PC-3 (cell line): Measurements from ENCODE around the gene POU4F3.

ENCODE experiments used
- EZH2 ChIP-seq: fragments of 300-600 bp; sonication (generic); IDR thresholded peaks from one replicate; pipeline ENCODE4 v1.6.1; 2017; ENCODE audit warnings: antibody characterized with exemption, mild to moderate bottlenecking, low read length; ENCODE audit not compliant: unreplicated experiment
- EZH2phosphoT487 ChIP-seq: fragments of 300-600 bp; sonication (generic); IDR thresholded peaks from 2 replicates; pipeline ENCODE4 v1.6.1; 2018; ENCODE audit warnings: mild to moderate bottlenecking, antibody characterized with exemption, low read length, borderline replicate concordance
- TF ChIP-seq, protein P1 (sequence below): fragments of 300-600 bp; sonication (generic); conservative IDR thresholded peaks from 2 replicates; pipeline ENCODE4 v1.5.1; 2017; ENCODE audit warnings: antibody characterized with exemption, low read depth, mild to moderate bottlenecking, low read length

DNA sequence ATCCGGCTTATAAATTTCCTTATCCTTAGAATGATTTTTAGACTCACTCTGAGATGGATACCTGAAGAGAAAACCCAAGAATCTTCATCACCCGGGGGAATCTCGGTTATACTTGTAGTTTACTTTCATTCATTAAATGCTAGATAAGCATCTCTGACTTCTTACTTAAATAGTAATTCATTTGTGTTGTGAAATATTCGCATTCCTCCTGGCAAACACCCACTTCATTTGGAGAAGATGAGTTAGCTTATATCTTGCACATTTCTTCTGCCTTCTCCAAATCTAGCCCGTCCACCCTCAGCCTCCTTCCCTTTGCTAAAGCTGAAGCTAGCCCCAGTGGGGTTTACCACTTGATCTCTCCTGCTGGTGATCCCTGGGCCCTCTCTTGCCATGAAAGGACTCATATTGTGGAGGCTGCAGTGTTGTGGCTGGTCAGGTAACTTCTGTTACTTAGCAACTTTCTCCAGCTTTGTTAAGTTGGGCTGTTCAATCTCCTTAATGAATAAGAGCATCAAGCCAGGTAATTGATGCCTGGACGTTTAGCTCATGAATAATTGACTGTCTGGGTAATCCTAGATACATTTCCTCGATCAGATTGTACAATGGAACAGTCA, 11.3 kb upstream of the POU4F3 start:
- TF ChIP-seq, protein P1, sequence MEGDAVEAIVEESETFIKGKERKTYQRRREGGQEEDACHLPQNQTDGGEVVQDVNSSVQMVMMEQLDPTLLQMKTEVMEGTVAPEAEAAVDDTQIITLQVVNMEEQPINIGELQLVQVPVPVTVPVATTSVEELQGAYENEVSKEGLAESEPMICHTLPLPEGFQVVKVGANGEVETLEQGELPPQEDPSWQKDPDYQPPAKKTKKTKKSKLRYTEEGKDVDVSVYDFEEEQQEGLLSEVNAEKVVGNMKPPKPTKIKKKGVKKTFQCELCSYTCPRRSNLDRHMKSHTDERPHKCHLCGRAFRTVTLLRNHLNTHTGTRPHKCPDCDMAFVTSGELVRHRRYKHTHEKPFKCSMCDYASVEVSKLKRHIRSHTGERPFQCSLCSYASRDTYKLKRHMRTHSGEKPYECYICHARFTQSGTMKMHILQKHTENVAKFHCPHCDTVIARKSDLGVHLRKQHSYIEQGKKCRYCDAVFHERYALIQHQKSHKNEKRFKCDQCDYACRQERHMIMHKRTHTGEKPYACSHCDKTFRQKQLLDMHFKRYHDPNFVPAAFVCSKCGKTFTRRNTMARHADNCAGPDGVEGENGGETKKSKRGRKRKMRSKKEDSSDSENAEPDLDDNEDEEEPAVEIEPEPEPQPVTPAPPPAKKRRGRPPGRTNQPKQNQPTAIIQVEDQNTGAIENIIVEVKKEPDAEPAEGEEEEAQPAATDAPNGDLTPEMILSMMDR = no peak
- TF ChIP-seq EZH2 (no peak), EZH2phosphoT487 (no peak)
